Measurements from ENCODE around the gene CBLC.

The CBLC gene, protein sequence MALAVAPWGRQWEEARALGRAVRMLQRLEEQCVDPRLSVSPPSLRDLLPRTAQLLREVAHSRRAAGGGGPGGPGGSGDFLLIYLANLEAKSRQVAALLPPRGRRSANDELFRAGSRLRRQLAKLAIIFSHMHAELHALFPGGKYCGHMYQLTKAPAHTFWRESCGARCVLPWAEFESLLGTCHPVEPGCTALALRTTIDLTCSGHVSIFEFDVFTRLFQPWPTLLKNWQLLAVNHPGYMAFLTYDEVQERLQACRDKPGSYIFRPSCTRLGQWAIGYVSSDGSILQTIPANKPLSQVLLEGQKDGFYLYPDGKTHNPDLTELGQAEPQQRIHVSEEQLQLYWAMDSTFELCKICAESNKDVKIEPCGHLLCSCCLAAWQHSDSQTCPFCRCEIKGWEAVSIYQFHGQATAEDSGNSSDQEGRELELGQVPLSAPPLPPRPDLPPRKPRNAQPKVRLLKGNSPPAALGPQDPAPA

DNA sequence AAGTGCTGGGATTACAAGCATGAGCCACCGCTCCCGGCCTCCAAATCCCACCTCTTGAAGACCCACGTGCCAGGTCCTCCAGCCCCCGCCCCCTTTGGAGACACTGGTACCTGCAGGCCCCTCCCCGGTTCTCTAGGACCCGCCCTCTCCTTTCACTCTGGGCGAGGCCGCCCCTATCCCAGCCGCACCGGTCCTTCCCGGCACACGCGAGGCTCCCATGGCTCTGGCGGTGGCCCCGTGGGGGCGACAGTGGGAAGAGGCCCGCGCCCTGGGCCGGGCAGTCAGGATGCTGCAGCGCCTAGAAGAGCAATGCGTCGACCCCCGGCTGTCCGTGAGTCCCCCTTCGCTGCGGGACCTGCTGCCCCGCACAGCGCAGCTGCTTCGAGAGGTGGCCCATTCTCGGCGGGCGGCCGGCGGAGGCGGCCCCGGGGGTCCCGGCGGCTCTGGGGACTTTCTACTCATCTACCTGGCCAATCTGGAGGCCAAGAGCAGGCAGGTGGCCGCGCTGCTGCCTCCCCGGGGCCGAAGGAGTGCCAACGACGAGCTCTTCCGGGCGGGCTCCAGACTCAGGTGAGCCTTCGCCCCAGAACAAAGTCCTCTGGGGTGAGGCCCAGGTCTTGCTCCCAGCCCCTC, at the start of gene CBLC:
Gene CBLC (plus strand): TSS at position 176 of the 633 bp plus-strand sequence. CDS start 42 bp downstream, at position 218.
- DNase-seq, result no peak

DNA sequence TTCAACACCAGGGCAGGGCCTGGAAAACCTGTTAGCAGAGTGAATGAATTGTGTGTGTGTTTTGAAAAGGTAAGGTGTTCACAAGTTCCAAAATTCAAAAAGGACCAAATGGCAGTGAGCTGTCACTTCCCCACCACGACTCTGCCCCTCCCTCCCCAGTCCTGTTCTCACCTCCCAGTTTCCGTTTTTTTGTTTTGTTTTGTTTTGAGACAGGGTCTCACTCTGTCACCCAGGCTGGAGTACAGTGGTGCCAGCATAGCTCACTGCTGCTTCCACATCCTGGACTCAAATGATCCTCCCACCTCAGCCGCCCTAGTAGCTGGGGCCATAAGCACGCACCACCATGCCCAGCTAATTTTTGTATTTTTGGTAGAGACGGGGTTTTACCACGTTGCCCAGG, 49.5 kb upstream of the CBLC start:
- DNase-seq, result no peak

DNA sequence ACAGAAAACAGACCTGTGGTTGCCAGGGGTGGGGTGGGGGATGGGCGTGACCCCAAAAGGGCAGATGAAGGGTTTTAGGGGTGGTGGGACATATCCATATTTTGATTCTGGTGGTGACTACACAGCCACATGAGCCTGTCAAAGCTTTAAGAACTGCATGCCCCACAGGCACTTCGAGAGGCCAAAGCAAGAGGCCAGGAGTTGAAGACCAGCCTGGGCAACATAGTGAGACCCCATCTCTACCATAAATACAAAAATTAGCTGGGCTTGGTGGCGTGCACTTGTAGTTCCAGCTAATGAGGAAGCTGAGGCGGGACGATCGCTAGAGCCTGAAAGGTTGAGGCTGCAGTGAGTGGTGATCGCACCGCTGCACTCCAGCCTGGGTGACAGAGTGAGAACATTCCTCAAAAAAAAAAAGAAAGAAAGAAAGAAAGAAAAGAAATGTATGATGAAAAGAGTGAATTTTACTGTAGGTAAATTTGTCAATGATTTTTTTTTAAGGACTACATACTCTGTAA, 48.1 kb upstream of the CBLC start:
- DNase-seq, result no peak

DNA sequence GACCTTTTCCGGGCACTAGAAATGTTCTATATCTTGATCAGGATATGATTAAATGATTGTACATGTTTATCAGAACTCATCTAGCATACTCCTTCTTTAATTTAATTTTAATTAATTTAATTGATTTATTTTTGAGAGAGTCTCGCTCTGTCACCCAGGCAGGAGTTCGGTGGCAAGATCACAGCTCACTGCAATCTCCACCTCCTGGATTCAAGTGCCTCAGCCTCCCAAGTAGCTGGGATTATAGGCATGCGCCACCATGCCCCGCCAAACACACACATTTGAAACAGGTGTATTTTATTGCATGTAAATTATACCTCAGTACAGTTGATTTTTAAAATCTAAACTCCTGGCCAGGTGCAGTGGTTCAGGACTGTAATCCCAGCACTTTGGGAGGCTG, 46.6 kb upstream of the CBLC start:
- no peak for DNase-seq

DNA sequence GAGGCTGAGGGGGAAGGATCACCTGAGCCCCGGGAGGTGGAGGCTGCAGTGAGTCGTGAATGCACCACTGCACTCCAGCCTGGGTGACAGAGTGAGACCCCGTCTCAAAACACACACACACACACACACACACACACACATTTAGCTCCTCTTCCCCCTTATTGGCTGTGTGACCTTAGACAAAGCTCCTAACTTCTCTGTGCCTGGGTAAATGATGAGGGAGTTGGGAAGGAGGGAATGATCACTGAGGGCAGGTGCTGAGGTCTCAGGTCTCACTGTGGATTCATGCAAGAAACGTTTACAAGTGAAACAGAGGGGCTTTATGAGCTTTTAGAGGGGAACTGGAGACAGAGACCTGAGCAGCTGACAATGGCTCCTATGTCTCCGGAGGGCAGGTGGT, 46.1 kb upstream of the CBLC start:
- DNase-seq, result no peak

DNA sequence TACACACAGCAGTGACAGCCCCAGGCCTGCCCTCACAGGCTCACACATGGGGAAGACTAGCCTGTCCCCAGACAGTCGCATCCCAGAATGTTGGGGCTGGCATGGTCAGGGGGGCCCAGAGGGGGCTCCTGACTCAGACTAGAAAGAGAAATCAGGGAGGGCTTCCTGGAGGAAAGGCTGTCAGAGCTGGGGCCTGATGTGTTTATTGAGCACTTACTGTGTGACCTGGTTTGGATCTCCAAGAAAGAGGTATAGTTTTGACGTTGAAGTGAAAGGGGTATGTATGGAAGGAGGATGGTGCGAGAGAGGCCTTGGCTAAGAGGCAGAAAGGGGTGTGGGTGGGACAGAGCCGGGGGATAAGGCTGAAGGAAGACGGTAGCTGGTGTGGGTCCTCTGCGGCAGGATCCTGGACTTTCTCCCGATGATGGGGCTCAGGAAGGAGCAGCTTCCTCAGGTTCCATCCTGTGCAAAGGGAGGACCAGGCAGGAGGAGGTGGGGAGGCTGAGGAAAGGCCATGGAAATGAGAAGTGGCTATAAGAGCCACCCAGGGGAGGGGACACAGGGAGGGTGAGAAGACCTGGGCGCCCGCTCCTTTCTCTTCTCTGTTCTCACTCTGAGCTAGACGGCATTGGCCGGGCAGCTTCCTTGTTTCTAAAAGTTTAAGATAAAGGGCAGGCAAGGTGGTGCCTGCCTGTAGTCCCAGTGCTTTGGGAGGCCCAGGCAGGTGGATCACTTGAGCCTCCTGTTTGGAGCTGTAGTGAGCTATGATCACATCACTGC, 45.3 kb upstream of the CBLC start:
- DNase-seq, result no peak

DNA sequence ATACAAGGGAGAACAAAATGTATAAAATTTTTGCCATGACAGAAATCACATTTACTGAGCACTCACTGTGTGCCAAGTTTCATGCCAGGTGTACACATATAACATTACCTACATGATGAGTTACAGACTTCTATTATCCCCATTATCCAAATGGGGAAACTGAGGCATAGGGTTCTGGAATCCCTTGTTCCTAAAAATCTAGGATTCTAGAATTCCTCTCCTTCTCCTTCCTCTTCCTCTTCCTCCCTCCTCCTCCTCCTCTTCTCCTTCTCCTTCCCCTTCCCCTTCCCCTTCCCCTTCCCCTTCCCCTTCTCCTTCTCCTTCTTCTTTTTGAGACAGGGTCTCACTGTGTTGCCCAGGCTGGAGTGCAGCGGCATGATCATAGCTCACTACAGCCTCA, 43.3 kb upstream of the CBLC start:
- DNase-seq, result no peak

DNA sequence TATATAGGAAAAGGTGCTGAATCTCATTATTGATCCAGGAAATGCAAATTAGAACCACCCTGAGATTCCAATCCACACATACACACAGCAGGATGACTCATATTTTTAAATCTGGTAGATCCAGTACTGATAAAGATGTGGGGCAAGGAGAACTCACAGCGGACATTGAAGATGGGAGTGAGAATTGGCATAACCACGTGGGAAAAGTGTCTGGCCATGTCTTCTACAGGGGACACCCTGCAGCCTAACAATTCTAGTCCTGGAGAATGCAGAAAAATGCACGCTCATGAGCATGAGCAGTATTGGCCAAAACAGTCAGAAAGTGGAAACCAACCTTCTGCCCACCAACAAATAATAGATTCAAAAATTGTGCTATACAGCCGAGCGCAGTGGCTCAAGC, 42.7 kb upstream of the CBLC start:
- DNase-seq, result no peak

DNA sequence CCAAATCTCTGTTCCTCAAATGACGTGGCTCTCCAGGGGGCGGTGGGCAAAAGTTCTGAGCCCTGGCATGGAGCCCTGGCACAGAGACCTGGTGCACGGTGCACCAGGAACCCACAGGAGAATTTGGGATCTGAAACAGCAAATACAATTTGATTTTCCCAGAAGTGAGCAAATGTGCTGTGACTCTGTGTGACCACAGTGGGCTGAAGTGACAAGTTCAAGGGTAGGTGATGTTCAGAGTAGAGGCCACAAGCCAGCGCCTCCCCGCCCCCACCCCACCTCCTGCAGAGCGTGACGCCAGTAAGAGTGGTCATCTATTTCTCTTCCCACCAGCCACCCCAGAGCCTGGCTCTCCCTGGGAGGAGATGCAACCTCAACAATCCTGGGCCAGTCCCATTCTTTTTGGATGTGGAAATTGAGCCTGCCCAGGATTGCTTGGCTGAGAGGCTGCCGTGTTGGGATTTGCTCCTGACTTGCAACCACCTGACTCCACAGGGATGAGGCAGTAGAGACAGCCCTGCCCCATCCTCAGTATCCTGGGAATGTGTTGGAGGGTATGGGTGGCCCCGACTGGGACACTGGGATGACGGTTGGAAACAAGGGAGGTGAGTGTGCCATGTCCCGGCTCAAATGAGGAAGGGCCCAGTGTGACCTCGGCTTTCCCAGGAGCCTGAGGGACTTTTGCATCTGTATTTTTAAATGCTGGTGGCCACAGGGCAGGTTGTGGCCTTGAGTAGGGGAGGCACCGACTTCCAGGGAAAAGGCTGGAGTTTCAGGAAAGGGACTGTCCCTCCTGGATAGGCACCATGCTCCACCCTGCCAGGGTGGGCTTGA, 40.2 kb upstream of the CBLC start:
- no peak for DNase-seq

DNA sequence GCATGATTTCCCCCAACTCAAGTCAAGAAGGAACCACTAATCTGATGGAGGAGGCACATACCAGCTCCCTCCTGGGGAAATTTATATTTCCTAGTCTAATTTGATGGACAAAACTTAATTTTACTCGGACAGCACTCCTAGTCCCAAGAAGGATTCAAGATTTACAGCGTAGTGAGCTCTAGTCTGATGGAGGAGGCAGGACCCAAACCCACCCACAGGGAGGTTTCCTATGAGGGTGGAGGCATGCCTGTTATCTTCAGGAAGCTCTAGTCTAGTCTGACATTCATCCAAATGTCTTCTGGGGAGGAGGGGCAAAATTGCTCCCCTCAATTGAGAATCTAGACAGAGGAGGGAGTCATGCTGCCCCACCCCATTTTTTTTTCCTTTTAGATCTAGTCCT, 39.6 kb upstream of the CBLC start:
- no peak for DNase-seq

DNA sequence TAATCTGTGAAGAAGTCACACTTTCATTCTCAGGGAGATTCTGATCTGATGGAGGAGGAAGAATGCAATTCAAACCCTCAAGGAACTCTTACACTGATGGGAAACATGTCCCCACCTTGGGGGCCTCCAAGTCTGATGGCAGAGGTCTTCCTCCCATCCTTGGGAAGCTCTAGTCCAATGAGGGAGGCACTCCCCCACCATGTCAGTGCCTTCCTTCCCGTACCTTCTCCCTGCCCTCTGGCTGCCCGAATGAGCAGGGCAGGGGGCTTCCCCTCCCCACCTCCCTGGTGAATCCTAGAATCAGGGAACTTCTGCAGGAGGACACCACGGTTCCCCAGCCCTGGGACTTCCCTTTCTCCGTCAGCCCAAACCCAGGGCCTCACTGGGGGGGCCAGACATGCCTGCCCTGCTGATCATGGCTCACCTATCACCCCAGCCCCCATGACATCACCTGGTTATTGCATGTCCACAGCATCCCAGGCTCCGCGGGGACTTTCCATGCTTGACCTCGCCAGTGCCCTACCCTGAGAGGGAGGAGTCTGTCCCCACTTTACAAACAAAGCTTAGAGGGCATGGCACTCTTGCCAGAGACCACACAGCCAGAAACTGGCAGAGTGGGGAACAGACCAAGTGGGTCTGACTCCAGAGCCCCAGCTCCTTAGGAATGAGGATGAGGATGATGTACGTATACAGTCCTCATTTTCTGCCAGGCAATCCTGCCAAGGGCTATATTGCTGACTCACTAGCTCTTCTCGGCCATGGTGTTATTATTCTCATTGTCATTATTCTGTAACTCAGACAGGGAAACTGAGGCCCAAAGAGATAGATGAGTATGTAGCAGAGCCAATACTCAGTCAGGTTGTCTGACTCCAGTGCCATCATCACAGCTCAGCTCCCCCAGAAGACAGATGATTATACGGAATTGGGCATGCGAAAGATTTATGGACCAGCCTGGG, 38.8 kb upstream of the CBLC start:
- DNase-seq, result peak in 1 of 2 donors; percentile 60

DNA sequence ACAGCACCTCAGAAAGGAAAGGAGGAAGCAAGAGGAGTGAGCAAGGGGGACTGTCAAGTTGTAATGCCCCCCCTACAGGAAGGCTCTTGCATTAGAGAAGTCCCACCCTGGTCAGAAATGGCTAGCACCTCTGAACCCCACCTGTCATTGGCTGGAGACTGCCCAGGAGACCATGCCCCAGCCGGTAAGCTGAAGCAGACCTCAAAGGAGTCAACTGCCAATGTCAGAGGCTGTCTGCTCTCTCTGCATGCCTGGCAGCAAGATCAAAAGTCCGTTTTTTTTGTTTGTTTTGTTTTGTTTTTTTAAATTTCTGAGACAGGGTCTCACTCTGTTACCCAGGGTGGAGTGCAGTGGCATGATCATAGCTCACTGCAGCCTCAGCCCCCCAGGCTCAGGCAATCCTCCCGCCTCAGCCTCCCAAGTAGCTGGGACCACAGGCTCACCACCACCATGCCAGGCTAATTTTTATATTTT, 37.3 kb upstream of the CBLC start:
- no peak for DNase-seq

DNA sequence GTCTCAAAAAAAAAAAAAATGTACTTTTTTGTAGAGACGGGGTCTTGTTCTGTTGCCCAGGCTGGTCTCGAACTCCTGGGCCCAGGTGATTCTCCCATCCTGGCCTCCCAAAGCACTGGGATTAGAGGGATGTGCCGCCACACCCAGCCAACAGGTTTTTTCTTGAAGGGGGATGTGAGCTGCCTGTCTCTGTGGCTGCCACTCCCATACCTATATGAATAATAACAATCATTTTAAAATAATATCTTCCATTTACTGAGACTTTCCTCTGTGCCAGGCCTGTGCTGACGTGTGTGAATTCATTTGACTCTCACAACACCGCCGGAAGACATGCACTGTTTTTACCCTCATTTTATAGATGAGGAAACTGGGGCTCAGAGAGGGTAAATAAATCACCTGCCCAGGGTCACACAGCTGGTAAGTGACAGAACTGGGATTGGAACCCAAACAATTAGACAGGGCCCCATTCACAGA, 36.4 kb upstream of the CBLC start:
- no peak for DNase-seq

DNA sequence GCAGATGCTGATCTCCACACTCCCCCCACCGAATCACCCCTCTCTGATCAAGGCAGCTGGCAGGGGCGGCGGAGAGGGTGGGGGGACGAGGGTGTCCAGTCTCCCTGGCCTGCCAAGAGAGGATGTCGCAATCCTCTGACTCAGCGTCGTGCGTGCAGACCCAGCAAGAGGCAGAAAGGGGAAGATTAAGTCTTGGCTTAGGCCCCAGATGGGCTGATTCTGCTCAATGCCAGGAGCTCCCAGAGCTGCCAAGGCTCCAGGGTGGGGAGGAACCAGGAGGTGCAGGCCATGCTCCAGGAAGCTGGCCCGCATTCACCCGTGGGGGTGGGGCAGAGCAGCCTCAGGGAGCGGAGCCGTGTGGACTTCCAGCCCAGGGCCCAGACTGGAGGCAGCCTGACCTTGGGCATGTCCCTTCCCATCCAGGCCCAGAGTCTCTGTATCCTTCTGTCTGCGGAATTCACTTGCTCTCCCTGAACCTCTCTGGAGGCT, 35.8 kb upstream of the CBLC start:
- DNase-seq, result peak in 1 of 2 donors; percentile 78

DNA sequence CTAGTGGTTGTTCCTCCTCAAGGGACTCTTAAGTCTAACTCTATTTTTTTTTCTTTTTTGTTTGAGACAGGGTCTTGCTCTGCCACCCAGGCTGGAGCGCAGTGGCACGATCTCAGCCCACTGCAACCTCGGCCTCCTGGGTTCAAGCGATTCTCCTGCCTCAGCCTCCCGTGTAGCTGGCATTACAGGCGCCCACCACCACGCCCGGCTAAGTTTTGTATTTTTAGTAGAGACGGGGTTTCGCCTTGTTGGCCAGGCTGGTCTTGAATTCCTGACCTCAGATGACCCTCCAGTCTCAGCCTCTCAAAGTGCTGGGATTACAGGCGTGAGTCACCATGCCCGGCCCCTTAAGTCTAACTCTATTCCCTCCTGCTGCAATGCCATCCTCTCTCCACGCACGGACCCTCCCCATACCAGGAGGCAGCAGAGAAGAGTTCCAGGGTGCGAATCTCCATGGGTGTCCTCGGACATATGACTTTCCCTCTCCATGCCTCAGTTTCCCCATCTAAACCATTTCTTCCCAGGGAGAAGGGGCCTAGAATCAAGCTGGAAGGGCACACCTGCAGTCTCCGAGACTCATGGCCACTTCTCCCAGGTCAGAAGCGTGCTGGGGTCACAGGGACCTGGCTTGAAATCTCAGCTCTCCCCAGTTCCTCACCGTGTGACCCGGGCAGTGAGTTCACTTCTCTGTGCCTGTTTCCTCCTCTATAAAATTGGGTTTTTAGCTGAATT, 35.2 kb upstream of the CBLC start:
- DNase-seq, result no peak

DNA sequence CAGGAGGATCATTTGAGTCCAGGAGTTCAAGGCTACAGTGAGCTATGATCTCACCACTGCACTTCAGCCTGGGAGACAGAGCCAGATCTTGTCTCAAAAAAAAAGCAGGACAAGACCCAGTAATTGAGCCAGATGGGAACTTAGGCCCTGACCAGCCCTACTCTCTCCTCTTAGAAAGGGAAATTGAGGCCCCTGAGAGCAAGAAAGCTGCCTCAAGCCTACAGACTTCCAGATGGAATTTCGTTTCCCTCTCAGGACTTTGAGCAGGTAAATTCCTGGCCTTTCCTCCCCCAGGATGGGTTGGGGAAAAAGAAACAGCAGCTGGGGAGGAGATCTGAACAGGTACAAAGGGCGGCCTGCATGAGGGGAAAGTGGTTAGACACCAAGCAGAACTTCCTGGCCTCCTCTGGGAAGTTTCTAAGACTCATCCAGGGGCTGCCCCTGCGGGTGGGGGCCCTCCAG, 32.8 kb upstream of the CBLC start:
- no peak for DNase-seq

DNA sequence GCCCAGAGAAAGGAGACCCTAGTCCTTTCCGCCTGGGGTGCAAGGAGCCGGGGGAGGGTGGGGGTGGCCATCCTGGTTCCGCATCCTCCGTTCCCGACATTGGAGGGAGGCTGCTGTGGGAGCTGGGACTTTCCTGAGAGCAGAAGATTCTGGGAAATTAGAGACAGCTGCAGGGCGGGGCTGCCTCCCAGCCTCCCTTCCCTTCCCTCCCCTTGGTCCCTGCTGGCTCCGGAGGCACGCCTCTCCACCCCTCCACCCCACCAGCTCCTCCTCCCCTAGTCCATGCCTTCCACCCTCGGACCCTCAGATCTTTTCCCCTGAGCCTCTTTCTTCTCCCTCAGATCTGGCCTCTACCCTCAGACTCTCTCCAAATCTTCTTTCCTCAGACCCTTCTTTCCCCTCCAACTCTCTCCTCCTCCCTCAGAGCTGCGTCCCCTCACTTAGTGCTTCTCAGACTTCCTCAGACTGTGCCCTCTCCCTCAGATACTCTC, 32.3 kb upstream of the CBLC start:
- DNase-seq, result no peak

DNA sequence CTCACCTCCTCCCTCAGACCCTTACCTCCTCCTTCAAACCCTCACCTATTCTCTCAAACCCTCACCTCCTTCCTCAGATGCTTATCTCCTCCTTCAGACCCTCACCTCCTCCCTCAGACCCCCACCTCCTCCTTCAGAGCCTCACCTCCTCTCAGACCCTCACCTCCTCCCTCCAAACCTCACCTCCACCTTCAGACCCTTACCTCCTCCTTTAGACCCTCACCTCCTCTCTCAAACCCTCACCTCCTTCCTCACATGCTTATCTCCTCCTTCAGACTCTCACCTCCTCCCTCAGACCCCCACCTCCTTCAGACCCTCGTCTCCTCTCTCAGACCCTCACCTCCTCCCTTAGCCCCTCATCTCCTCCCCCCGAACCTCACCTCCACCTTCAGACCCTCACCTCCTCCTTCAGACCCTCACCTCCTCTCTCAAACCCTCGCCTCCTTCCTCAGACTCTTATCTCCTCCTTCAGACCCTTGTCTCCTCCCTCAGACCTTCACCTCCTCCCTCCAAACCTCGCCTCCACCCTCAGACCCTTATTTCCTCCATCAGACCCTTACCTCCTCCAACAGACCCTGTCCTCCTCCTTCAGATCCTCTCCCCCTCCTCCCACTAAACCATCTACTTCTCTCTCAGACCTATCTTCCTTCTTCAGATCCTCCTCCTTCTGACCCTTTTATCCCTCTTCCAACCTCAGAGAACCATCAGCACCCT, 31.6 kb upstream of the CBLC start:
- no peak for DNase-seq

DNA sequence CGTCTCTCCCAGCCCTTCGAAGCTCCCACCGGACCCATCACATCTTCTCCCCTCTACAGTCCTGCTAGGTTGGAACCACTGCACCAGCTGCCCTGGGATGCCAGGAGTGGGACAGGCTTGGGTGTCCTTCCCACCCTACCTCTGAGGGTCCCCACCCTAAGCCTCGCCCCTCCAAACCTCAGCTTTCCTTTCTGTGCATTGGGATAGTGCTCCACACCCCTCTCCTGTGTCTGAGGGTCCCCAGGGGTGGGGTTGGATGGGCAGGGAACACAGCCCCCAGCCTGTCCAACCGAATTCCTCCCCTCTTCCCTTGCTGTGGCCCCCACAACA, 31.1 kb upstream of the CBLC start:
- no peak for DNase-seq
